ENCODE measurements around the gene ANAPC2.
A peak's percentile ranks its signal among the peaks of the same experiment; 100 is the strongest.

The ANAPC2 gene

GRCh38 chr9:137227054-137227852, 38.9 kb upstream of the ANAPC2 start, which contains the start of gene RNF224:
RNF224 (plus strand) TSS chr9:137227502; CDS start chr9:137228336, 834 bp downstream.
- peak; percentile 61 for DNase-seq (ENCODE audit: low spot score)

- DNase-seq (ENCODE audit: low spot score) = no peak
Observed at GRCh38 chr9:137226338-137227053, 38.1 kb upstream of the ANAPC2 start.

GRCh38 chr9:137225699-137226331, 37.5 kb upstream of the ANAPC2 start:
- DNase-seq (ENCODE audit: low spot score) = no peak

- DNase-seq (ENCODE audit: low spot score) = no peak
Observed at GRCh38 chr9:137224830-137225694, 36.7 kb upstream of the ANAPC2 start, which contains the start of gene CYSRT1. CYSRT1 (plus strand) TSS chr9:137225174; CDS start chr9:137225622, 448 bp downstream.

GRCh38 chr9:137223078-137223970, 35.0 kb upstream of the ANAPC2 start:
- DNase-seq (ENCODE audit: low spot score) = peak; percentile 99

GRCh38 chr9:137222190-137223077, 34.1 kb upstream of the ANAPC2 start, which contains the start of gene RNF208:
RNF208 (minus strand) TSS chr9:137222240; CDS start chr9:137221212, 1,028 bp downstream.
- DNase-seq (ENCODE audit: low spot score) = no peak

GRCh38 chr9:137221506-137222111, 33.2 kb upstream of the ANAPC2 start:
- no peak for DNase-seq (ENCODE audit: low spot score)

- DNase-seq (ENCODE audit: low spot score) = no peak
Observed at GRCh38 chr9:137221095-137221505, 32.7 kb upstream of the ANAPC2 start.

- no peak for DNase-seq (ENCODE audit: low spot score)
Observed at GRCh38 chr9:137220317-137221094, 32.1 kb upstream of the ANAPC2 start.

GRCh38 chr9:137219757-137220316, 31.5 kb upstream of the ANAPC2 start:
- DNase-seq (ENCODE audit: low spot score) = no peak

GRCh38 chr9:137218754-137219271, 30.5 kb upstream of the ANAPC2 start:
- peak; percentile 89 for DNase-seq (ENCODE audit: low spot score)

GRCh38 chr9:137218212-137218753, 29.9 kb upstream of the ANAPC2 start:
- DNase-seq (ENCODE audit: low spot score) = no peak

GRCh38 chr9:137217276-137218211, 29.2 kb upstream of the ANAPC2 start:
- peak; percentile 94 for DNase-seq (ENCODE audit: low spot score)

- no peak for DNase-seq (ENCODE audit: low spot score)
Observed at GRCh38 chr9:137216188-137216965, 28.0 kb upstream of the ANAPC2 start.

Data from COLO829 (cell line).